ENCODE measurements around the gene EEF1AKMT4. TPM values are rescaled to one million over a fixed set of nuclear protein-coding genes. Genes with fewer than 3 reads are reported as not detected.
A peak's percentile ranks its signal among the peaks of the same experiment; 100 is the strongest.

Gene EEF1AKMT4
- total RNA-seq, 1 experiment from 2014 or later = 3.2 TPM

- H3K36me3 ChIP-seq = no peaks in the 10 kb centered on the region
- H3K27ac ChIP-seq = no peak overlapping the region
- H3K4me1 ChIP-seq (replicated peaks) = no peaks in the 10 kb centered on the region
- H3K27me3 ChIP-seq (replicated peaks) = 0 out of 2 replicates have a peak, but pooled peaks cover 7% of the 10 kb centered on the region
- H3K9me3 ChIP-seq (replicated peaks) = no peaks in the 10 kb centered on the region
- no peak for DNase-seq (ENCODE audit: low read depth in 1 of 2, low spot score in 2 of 2)
- H3K4me3 ChIP-seq = no peak overlapping the region
Measured at GRCh38 chr3:184284696-184285095, 35.2 kb downstream of the EEF1AKMT4 start.

GRCh38 chr3:184289426-184289938, 40.0 kb downstream of the EEF1AKMT4 start:
- H3K36me3 ChIP-seq = no peaks in the 10 kb centered on the region
- H3K9me3 ChIP-seq (replicated peaks) = no peaks in the 10 kb centered on the region
- peak; percentile 30 to 58 for DNase-seq (ENCODE audit: low read depth in 1 of 2, low spot score in 2 of 2)
- no peak overlapping the region for H3K27ac ChIP-seq
- H3K4me3 ChIP-seq = no peak overlapping the region
- no peaks in the 10 kb centered on the region for H3K4me1 ChIP-seq (replicated peaks)
- H3K27me3 ChIP-seq (replicated peaks) = 0 out of 2 replicates have a peak, but pooled peaks cover 3% of the 10 kb centered on the region

- Histone ChIP-seq H3K27me3 (replicated peaks) (0 out of 2 replicates have a peak, but pooled peaks cover 3% of the 10 kb centered on the region), H3K9me3 (replicated peaks) (no peaks in the 10 kb centered on the region)
Measured at GRCh38 chr3:184290331-184290730, 40.9 kb downstream of the EEF1AKMT4 start.

GRCh38 chr3:184291044-184291737, 41.7 kb downstream of the EEF1AKMT4 start:
- DNase-seq (ENCODE audit: low read depth in 1 of 2, low spot score in 2 of 2) = no peak
- H3K27me3 ChIP-seq (replicated peaks) = 0 out of 2 replicates have a peak, but pooled peaks cover 3% of the 10 kb centered on the region
- H3K4me3 ChIP-seq = no peak overlapping the region
- H3K4me1 ChIP-seq (replicated peaks) = no peaks in the 10 kb centered on the region
- no peak overlapping the region for H3K27ac ChIP-seq
- no peaks in the 10 kb centered on the region for H3K9me3 ChIP-seq (replicated peaks)
- no peaks in the 10 kb centered on the region for H3K36me3 ChIP-seq

More at GRCh38 chr3:184290331-184290730, 40.9 kb downstream of the EEF1AKMT4 start:
- no peak for DNase-seq (ENCODE audit: low read depth in 1 of 2, low spot score in 2 of 2)
- H3K36me3 ChIP-seq = no peaks in the 10 kb centered on the region
- H3K27ac ChIP-seq = no peak overlapping the region
- no peak overlapping the region for H3K4me3 ChIP-seq
- H3K4me1 ChIP-seq (replicated peaks) = no peaks in the 10 kb centered on the region

GRCh38 chr3:184291738-184292445, 42.4 kb downstream of the EEF1AKMT4 start:
- H3K36me3 ChIP-seq = no peaks in the 10 kb centered on the region
- H3K9me3 ChIP-seq (replicated peaks) = no peaks in the 10 kb centered on the region
- DNase-seq (ENCODE audit: low read depth in 1 of 2, low spot score in 2 of 2) = no peak
- H3K4me3 ChIP-seq = no peak overlapping the region
- 0 out of 2 replicates have a peak, but pooled peaks cover 3% of the 10 kb centered on the region for H3K27me3 ChIP-seq (replicated peaks)
- no peak overlapping the region for H3K27ac ChIP-seq
- no peaks in the 10 kb centered on the region for H3K4me1 ChIP-seq (replicated peaks)

GRCh38 chr3:184295771-184296170, 46.3 kb downstream of the EEF1AKMT4 start:
- no peak overlapping the region for H3K27ac ChIP-seq
- H3K4me3 ChIP-seq = no peak overlapping the region
- H3K27me3 ChIP-seq (replicated peaks) = no peaks in the 10 kb centered on the region
- peaks cover 14% of the 10 kb centered on the region for H3K4me1 ChIP-seq (replicated peaks)
- H3K36me3 ChIP-seq = peaks cover 17% of the 10 kb centered on the region
- no peak for DNase-seq (ENCODE audit: low read depth in 1 of 2, low spot score in 2 of 2)
- H3K9me3 ChIP-seq (replicated peaks) = no peaks in the 10 kb centered on the region

- H3K9me3 ChIP-seq (replicated peaks) = no peaks in the 10 kb centered on the region
- no peak for DNase-seq (ENCODE audit: low read depth in 1 of 2, low spot score in 2 of 2)
- no peaks in the 10 kb centered on the region for H3K27me3 ChIP-seq (replicated peaks)
- peaks cover 26% of the 10 kb centered on the region for H3K36me3 ChIP-seq
- H3K27ac ChIP-seq = no peak overlapping the region
- no peak overlapping the region for H3K4me3 ChIP-seq
- H3K4me1 ChIP-seq (replicated peaks) = peaks cover 16% of the 10 kb centered on the region
Measured at GRCh38 chr3:184296616-184297015, 47.1 kb downstream of the EEF1AKMT4 start.

- Histone ChIP-seq H3K27me3 (replicated peaks) (no peaks in the 10 kb centered on the region), H3K27ac (peak within 1 kb of the TSS; percentile 50), H3K36me3 (peaks cover 49% of the 10 kb centered on the region), H3K4me3 (peak within 1 kb of the TSS; percentile 82), H3K4me1 (replicated peaks) (peaks cover 16% of the 10 kb centered on the region), H3K9me3 (replicated peaks) (no peaks in the 10 kb centered on the region)
- DNase-seq (ENCODE audit: low read depth in 1 of 2, low spot score in 2 of 2) = peak; percentile 91 to 97
Measured at GRCh38 chr3:184298759-184299487, 49.5 kb downstream of the EEF1AKMT4 start, which contains the start of gene PSMD2. PSMD2 (plus strand) TSS chr3:184299241; CDS start chr3:184299267, 26 bp downstream.

- Histone ChIP-seq H3K4me1 (replicated peaks) (peaks cover 16% of the 10 kb centered on the region), H3K4me3 (peak overlapping the region; percentile 82), H3K27me3 (replicated peaks) (no peaks in the 10 kb centered on the region), H3K9me3 (replicated peaks) (no peaks in the 10 kb centered on the region), H3K36me3 (peaks cover 57% of the 10 kb centered on the region), H3K27ac (peak overlapping the region; percentile 50)
- peak in 1 of 2 experiments; percentile 26 for DNase-seq (ENCODE audit: low read depth in 1 of 2, low spot score in 2 of 2)
Measured at GRCh38 chr3:184299488-184300377, 50.3 kb downstream of the EEF1AKMT4 start.

- no peaks in the 10 kb centered on the region for H3K9me3 ChIP-seq (replicated peaks)
- H3K27ac ChIP-seq = peak overlapping the region; percentile 50
- H3K4me1 ChIP-seq (replicated peaks) = peaks cover 16% of the 10 kb centered on the region
- H3K36me3 ChIP-seq = peaks cover 63% of the 10 kb centered on the region
- no peak for DNase-seq (ENCODE audit: low read depth in 1 of 2, low spot score in 2 of 2)
- H3K27me3 ChIP-seq (replicated peaks) = no peaks in the 10 kb centered on the region
- H3K4me3 ChIP-seq = peak overlapping the region; percentile 82
Measured at GRCh38 chr3:184300378-184300720, 50.9 kb downstream of the EEF1AKMT4 start.

- H3K4me3 ChIP-seq = no peak overlapping the region
- H3K27ac ChIP-seq = no peak overlapping the region
- H3K27me3 ChIP-seq (replicated peaks) = no peaks in the 10 kb centered on the region
- H3K9me3 ChIP-seq (replicated peaks) = no peaks in the 10 kb centered on the region
- DNase-seq (ENCODE audit: low read depth in 1 of 2, low spot score in 2 of 2) = no peak
- H3K4me1 ChIP-seq (replicated peaks) = peaks cover 3% of the 10 kb centered on the region
- peaks cover 91% of the 10 kb centered on the region for H3K36me3 ChIP-seq
Measured at GRCh38 chr3:184305577-184305976, 56.1 kb downstream of the EEF1AKMT4 start.

- Histone ChIP-seq H3K9me3 (replicated peaks) (no peaks in the 10 kb centered on the region), H3K27ac (no peak overlapping the region), H3K36me3 (peaks cover 82% of the 10 kb centered on the region), H3K4me1 (replicated peaks) (no peaks in the 10 kb centered on the region), H3K4me3 (no peak overlapping the region), H3K27me3 (replicated peaks) (no peaks in the 10 kb centered on the region)
- DNase-seq (ENCODE audit: low read depth in 1 of 2, low spot score in 2 of 2) = no peak
Measured at GRCh38 chr3:184306341-184306972, 57.0 kb downstream of the EEF1AKMT4 start.
